ENCODE measurements around the gene PANK3.
"Not testable (repeated sequence)": the region's sequence is repeated elsewhere in the genome, so short reads cannot be mapped to it uniquely, and the experiment has no call there.

Gene PANK3

DNA sequence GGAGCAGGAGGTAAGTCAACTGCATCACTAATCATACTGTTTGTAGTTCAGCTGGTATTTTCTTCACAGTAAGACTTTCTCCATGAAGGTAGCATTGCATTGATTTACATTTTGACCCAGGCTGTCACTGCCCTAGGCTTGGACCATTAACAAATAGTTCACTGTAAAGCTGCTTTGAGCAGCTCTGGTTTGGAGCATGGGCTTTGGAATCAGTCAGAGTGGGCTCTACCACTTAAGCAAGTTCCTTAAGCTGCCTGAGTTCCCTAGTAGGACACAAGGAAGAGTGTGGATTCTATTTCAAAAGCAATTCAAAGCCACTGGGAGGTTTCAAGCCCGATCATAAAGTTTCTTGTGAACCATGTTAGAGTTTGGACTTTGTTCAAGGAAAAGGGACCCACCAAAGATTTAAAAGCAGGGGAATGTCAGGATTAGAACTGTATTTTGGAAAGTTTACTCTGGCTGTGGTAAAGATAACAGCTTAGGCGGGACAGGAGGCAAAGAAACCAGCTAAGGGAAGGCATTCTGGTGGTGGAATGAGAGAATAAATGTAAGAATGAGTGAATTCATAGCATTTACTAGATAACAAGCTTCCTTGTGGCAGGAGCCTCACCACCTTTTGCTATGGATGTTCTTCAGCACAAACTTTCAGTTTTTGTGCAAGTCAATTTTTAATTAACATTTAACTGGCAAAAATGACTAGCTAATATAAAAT is 12.3 kb upstream of the PANK3 start:
- DNase-seq: no peak

GRCh38 chr5:168590666-168591065 is 11.5 kb upstream of the PANK3 start:
- DNase-seq: no peak

- no peak for DNase-seq
These were observed 8.8 kb upstream of the PANK3 start for GRCh38 chr5:168587987-168588386.

DNA sequence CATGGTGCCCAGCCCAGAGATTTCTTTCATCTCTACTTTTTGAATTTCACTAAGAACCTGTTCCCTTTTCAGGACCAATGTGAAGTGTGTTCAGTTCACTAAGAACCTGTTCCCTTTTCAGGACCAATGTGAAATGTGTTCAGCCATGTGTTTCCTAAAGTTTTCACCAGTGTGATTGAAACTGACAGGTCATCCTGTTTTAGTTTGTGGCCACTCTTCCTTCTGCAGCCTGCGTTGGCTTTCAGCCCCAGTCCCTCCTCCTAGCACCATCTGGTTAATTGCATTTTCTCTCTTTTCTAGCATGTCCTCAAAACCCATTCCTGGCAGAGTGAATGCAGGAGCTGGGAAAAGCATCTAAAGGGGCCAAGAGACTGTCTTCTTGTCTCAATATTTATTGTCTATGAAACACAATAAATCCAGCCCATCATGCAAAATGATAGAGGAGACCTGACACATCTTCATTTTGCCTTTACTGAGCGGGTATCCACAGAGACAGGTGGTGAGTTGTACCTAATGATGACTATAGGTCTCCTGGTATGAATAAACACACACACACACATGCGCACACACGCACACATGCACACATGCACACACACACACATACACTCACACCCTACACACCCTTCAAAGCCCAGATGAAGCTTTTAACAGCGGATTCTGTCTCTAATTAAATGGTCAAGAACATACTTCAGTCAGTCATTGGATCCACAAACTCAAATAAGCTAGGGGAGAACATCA is 6.1 kb upstream of the PANK3 start:
- DNase-seq: no peak

DNA sequence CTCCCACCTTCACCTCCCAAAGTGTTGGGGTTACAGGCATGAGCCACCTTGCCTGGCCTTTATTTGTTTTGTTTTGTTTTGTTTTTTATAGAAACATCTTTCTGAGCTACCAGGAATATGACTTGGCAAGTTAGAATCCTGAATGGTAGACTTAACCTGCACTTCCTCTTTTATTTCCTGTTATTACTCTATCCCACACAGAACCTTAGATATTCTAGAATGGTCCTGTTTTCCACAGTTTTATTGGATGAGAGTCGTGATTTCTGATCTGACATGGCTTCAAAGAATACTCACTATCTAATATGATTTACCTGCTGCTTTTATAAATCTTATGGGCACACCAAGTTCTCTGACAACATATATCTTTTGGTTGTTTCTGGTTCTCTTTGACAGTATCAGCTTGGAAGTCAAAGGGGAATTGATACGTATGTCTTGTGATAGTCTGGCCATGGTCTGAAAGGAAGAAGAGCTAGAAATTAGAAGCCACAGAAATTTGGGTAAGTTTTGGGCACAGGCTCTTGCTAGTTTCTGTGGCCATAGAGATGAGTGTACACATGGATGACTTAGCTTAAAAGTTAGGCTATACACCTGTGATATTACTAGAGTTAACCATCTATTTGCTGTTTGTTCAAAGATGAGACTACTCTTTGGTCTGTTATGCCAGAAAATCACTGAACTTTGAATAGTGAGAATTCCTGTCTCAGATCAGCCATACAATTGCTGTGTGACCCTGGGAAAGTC is 4.7 kb upstream of the PANK3 start:
- no peak for DNase-seq

DNA sequence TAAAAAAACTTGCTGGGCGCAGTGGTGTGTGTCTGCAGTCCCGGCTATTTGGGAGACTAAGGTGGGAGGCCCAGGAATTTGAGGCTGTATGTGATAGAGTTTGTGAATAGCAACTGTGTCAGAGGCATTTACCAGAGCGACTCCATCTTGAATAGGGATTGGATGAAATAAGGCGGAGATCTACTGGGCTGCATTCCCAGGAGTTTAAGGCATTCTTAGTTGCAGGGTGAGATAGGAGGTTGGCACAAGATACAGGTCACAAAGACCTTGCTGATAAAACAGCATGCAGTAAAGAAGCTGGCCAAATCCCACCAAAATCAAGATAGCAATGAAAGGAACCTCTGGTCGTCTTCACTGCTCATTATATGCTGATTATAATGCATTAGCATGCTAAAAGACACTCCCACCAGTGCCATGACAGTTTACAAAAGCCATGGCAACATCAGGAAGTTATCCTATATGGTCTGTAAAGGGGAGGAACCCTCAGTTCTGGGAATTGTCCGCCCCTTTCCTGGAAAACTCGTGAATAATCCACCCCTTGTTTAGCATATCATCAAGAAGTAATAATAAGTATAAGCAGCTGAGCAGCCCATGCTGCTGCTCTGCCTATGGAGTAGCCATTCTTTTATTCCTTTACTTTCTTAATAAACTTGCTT is 1.8 kb upstream of the PANK3 start:
- DNase-seq: not testable (repeated sequence)

- no peak for DNase-seq
These were observed 1.0 kb upstream of the PANK3 start for GRCh38 chr5:168580227-168580508.

DNA sequence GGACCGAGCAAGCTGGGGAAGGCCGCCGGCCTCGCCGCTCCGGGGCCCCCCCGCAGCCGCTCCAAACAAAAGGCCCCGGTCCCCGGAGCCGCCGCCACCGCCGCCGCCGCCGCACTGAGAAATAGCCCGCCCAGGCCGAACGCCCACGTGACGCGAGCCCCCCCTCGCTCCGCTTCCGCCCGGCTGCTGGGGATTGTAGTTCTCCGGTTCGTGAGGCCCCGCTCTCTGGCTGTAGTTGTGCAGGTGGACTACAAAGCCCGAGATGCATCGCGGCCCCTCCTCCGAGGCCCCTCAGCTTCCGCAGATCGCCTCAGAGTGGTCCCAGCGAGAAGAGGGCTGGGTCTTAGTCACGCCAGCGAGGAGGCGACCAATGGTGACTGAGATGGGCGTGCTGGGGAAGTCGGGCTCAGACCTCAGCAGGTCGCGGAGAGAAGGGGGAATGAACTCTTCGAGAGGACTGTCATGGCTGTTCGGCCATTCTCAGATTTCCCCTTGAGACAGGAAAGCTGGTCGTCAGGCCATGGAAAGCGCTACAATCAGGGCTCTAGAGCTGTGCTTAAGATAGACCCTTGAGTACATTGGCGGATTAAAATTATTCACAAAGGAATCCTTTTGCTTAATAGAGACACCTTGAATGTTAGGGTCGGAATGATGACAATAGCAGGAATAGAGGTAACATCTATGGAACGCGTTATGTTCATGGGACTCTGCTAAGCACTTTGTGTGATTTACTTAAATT is 489 bp upstream of the PANK3 start:
- DNase-seq: peak; percentile 99

DNA sequence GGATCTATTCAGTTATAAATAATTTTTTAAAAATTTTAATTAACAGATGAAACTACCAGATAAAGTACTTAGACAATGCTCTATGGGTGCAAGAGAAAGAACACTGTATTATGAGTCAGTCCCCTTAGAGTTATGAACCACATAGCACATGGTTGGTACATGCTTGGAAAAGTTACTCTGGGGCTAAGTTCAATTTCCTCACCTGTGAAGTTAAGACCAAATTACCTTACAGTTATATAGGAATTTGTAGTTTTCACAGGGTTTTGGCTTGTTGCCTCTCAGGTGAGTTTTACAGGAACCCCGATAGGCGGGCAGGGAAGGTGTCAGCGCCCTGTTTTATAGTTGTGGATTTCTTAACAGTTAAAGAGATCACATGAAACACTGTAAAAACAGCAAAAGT is 1.2 kb downstream of the PANK3 start:
- no peak for DNase-seq

DNA sequence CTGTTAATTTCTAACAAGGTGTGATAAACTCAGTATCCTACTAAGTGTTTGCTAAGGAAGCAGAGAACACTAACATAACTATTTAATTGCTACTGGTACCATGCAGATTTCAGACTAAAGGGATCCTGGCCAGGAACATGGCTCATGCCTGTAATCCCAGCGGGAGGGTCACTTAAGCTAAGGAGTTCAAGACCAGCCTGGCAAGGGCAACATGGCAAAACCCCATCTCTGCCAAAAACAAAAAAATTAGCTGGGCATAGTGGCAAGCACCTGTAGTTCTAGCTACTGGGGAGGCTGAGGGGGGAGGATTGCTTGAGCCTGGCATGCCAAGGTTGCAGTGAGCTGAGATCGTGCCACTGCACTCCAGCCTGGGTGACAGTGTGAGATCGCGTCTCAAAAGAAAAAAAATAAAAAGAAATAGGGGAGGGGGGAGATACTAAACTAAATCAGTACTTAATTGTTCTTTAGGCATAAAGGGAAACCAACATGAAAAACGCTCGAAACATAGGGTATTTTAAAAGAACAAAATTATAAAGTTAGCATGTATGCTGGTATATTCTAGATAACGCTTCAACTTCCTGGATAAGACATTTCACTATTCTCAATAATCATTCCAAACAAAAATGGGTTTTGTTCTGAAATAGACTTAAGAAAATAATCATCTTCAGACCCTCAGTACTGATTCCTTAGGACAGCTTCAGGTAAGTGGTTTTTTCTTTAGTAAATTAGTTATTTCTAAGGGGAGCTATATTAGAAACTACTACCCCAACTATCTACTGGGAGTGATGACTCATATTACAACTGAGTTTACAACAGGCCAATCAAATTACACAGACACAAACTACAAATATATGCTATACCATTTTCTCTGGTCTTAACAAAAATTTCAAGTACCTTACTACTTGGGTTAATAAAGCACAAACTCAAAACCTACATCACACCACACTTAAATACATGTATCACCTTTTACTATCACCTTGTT is 3.5 kb downstream of the PANK3 start:
- DNase-seq: no peak

DNA sequence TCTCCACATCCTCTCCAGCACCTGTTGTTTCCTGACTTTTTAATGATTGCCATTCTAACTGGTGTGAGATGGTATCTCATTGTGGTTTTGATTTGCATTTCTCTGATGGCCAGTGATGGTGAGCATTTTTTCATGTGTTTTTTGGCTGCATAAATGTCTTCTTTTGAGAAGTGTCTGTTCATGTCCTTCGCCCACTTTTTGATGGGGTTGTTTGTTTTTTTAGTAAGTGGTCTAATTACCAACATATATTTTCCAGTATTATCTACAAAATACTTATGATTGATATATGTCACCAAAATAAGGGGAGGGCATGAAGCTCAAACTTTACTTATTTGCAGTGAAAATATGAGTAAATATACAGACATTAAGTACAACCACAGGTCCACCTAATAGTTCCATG is 5.0 kb downstream of the PANK3 start:
- not testable (repeated sequence) for DNase-seq

- not testable (repeated sequence) for DNase-seq
These were observed 5.5 kb downstream of the PANK3 start for GRCh38 chr5:168573663-168574062.

DNA sequence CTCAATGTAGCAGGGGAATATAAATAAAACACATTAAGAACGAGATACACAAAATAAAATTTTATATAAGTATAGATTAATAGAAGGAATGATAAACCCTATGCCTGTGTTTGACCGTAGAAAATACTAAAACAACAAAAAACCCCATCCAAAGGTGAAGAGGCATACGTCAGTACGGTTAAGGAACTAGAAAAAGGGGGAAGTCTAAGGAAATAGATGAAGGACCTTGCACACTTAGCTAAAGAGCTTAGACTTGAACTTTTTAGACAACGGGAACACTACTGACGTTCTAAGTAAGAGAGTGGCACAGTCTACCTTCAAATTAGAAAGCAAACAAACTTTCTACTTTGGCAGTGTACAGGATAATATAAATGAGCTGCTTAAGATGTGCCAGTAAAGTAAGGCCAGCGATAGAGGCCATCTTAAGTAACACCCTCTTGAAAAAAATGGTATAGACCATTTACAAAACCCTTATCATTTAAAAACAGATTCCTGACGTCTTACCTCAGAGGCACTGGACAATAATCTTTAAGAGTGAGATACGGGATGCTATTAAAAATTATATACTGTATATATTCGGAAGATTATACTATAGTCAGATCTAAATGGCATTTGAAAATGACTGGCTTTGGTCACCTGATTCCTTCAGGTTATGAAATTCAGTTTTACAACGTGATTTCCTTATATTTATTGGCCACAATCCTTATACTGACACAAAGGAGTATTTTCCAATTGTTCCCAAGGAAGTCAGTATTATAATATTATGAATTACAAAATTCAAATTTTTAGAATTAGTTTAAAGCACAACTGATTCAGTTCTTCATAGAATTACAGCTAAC is 8.5 kb downstream of the PANK3 start:
- DNase-seq: no peak

DNA sequence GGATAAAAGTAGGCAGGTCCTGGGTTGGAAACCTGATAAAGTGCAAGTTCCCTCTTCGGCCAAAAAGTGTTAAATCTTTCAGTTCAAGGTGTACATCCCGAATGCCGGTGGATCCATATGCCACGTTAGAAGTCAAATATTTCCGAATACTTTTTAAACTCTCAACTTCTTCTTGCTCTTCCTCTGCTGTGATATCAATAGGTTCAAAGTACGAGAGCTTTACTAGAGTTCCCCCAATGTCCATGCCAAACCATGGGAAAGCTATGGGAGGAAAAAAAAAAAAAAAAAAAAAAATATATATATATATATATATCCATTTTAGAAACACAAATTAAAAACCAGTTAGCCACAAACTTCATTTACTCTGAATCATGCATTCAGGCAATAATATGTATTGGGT is 10.4 kb downstream of the PANK3 start:
- no peak for DNase-seq

DNA sequence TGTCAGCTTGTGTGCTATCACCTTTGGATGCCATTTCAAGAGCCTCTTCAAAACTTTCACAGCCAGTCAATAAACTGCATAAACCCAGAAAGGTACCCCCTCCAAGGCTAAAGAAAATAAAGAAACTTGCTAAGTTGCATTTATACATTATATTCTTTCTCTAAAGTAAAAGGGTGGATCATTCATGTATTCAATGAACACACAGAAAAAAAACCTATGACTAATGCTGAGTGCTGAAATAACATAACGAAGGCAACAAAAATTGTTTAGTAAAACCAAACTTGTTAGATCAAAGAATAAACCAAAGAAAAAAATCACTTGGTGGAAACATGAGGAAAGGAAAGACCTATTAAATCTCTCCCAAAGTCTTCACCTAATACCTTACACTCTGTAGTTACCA is 15.2 kb downstream of the PANK3 start:
- no peak for DNase-seq

GRCh38 chr5:168562279-168562678 is 16.9 kb downstream of the PANK3 start:
- DNase-seq: no peak

DNA sequence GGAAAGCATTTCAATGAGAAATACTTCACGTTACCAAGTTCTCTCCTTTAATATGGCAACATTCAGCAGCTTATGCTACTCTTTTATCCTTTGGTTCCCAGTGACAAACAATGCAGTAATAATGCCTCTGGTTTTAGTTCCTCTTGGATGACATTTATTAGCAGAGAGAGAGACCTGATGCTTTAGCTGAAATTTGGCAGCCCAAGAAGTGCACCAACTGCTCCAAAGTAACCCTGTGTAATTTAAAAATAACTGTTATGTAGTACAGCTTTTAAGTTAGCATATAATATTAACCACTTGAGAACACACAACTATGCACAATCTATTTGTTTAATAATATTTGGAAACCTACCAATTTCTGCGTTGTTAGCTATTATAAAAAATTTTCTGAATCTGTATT is 21.8 kb downstream of the PANK3 start:
- DNase-seq: no peak

- DNase-seq: no peak
These were observed 25.6 kb downstream of the PANK3 start for GRCh38 chr5:168553377-168554130.

- no peak for DNase-seq
These were observed 27.0 kb downstream of the PANK3 start for GRCh38 chr5:168552146-168552545.

DNA sequence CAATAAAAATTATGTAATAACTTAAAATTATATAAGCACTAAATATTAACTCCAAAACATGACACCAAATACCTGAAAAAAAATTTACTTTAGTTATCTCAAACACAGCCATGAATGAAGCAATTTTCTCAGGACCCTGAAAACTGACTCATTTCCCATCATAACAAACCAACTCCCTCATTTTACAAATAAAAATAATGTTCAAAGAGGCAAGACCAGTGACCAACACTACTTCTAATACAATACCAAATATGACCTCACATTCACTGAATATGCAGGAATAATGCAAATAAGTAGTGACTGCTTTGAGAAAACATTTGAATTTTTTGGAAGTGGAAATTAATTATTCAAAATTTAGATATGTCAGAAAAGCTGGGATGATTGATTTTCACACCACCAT is 28.5 kb downstream of the PANK3 start:
- no peak for DNase-seq

All from DMS53 (cell line).